ENCODE data around the gene PDP2.

Gene PDP2

DNA sequence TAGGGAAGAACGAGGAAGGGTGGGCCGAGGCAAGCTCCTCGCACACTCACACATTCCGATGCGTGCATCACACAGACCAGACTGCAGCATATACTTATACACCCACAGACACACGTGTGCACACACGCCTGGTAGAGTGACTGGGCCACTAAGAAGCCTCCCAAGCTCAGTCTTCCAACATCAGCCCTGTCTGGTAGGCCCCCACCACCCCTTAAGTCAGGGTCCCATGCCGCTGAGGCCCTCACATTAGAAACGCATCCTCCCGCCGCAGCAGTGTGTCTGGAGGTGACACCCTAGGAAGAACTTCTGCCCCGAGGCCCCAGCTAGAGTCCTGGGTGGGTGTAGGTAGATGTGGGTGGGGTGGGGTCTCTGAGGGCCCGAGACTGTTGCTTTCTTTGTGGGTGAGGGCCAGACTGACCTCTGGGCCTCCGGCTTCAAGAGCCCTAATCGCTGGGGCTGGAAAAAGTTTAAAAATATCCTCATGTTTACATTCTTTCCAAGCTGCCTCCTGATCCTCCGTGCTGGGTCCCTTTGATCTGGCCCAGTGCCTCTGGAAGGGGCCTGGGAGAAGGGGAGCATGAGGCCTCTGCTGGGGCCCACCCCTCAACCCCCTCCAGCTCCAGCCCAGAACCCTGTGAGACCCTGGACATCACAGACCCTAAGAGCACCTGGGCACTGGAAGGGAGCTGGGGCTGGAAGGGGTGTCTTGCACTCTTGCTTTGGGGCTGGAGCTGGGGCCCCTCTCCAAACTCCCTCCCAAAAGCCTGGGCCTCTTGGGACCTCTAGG is 24.7 kb downstream of the PDP2 start:
- no peak for DNase-seq

DNA sequence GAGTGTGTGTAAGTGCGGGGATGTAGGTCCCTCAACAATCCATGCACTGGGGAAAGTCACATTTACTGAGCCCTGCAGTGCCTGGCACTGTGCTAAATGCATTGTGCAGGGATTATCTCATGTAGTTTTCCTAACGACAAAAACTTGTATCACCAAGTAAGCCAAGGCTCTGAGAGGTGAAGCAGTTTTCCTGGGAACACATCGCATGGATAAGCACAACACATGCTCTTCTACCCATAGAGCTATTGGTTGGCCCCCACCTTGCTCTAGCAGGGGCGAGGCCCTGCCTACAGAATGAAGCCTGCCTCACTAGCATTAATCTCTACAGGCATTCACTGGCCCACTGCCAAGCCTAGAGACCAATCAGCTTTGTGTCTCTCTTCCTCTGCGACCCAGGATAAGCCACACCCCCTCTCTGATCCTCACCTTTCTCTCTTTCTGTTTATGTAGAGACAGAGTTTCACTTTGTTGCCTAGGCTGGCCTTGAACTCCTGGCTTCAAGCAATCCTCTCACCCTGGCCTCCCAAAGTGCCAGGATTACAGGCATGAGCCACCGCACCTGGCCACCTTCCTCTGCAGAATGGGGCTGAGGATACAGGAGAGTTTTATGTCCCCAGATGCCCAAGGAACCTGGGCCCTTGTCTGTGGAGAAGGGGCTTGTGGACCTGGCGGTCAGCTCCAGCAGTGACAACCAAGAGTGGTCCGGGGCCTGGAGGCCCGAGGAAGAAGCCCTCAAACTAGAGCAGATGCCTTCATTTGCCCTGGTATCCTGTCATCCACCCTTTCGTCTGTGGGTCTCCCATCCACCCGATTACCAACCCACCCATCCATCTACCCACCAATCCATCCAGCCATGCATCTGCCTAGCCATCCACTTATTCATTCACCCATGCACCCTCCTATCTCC is 25.6 kb downstream of the PDP2 start:
- no peak for DNase-seq

DNA sequence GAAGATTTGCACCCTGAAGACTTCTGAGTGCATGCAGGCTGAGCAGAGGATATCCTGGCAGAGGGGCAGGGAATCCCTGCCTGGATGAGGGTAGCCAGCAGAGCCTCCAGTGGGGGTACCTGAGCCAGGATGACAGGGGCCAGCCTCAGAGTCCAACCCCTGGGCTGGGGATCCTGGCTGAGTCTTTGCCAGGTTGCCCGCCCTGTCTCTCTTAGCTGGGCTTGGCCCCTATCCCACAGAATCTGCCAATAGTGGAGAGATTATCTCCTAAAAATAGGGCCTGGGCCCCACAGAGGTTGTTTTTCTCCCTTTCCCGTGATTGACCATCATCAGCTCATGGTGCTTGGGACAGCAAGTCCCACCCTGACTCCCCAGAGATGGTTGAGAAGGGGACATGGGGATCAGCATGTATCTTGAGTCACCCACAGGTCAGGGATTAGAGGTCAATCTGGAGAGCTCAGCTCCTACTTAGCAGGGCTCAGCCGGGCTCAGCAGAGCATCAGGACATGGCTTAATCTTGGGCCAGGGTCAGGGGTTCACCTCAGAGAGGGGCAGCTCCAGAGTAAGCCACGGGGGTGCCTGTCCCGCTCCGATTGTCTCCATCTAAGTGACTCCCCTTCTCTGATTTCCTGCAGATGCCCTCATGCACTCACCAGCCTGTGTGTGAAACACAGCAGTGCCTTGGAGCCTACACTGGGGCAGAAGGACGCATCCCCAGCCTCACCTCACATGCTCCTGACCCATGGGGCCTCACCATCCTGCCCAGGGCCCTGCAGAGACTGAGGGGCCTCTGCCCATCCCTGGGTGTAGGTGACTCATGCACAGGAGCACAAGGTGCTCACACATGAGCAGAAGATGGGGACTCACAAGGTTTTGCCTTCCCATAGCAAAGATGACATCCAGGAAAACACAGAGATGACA is 26.9 kb downstream of the PDP2 start:
- DNase-seq = no peak

DNA sequence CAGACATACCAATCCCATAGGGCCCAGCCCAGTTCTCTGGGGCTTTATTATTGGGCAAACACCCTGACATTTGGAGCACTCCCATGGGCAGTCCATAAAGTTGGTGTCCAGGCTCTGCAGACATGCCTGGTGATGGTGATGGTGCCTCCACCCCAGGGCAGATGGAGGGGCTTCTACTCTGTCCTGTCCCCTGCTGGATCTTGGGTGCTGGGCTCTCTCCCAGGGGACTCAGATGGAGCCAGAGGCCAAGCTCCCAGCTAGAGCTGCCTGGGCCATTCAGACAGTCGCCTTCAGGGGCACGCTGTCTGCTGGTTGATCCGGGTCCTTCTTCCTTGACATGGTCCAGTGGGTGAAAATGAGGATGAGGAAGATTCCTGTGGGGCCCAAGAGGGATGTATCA is 27.8 kb downstream of the PDP2 start:
- DNase-seq = no peak

DNA sequence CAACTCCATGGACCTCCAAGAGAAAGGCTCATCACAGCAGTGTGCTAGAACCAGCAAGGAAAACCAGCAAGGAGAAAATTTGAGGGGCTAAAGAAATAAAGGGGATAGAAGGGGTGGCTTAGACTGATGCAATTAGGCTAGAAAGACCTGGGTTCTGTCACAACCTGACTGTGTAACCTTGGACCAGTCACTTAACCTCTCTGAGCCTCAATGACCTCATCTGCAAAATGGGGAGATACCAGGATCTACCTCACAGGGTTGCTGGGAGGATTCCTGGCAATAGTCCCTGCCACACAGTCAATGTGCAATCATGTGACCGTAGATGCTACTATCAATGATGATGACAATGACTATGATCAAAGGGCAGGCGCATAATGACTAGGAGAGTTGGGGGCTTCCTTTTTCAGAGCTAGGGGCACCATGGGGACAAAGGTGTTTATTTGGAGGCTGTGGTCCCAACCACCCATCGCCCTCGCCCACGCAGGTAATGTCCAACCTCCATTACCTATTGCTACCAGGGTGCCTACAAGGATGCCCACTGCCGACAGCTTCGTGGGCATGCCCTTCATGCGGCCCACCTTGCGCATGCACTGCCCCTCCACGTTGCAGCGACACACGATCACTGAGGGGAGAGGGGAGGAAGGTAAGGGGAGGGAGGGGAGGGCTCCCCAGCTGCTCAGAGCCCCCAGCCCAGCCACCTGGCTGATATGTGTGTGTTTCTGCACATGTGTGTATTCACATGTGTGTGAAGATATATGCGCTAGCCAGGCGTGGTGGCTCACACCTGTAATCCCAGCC is 28.6 kb downstream of the PDP2 start:
- no peak for DNase-seq

DNA sequence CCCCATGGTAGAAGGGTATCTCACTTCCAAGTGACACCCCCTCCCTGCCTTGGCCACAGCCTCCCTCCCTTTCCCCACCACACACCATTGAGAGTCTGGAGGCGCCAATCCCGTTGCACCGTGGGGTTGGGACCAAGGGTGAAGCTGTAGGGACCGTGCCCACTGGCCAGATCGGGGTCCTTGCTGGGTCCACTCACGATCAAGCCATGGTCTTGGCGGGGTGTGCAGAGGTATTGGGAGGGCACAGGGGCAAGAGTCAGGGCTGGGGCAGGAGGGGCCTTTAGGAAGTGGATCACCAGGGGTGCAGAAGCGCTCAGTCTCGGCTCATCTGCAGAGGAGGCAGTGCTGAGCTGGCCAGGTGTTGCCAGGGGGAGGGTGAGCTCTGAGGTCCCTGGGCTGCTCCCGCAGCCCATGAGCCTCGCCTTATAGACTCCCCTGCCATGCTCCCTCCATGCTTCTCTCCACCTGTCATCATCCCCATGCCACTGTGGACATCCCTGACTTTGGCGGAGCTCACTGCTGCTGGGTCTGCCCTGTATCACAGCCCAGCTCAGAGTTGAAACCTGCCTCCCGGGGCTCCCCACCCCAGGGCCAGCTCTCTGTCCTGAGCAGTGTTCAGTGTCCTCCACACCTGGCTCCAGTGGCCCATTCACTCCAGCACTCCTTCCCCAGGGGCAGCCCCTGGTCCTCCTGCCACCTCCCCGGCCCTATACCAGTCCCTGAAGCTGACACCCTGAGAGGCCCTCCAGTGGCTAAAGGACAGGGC is 30.0 kb downstream of the PDP2 start:
- no peak for DNase-seq

DNA sequence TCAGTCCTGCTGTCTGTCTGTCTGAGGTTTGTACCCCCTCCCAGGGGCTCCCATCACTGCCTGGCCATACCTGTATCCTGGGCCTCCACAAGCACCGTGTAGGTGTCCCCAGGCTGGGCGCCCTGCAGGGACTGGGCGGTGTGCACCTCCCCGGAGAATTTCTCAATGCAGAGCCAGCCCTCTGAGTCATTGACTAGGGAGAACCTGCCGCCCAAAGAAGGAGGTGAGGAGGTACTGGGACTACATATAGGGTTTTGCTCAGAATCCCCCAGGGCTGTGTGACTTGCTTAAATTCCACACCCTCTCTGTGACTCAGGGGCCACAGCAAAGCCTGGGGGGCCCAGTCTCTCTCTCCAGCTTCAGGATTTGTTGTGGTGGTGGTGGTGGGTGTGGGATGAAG is 30.8 kb downstream of the PDP2 start:
- DNase-seq = no peak

DNA sequence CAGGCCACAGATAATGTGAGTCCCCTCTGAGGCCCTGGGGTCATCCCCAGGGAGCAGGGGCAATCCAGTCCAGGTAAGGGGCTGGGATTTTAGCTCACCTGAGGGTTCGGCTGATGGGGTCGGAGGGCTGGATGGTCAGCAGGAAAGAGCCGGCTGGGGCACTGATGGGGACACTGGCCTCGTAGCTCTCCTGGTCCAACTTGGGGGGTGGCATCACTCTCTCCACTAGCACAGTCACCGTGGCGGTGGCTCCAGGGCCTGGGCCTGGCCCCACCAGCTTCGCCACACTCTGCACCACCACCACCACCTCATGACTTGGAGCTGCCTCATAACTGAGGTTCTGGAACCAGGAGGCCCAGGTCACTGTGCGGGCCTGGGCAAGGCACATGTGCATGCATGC is 31.5 kb downstream of the PDP2 start:
- DNase-seq = no peak

DNA sequence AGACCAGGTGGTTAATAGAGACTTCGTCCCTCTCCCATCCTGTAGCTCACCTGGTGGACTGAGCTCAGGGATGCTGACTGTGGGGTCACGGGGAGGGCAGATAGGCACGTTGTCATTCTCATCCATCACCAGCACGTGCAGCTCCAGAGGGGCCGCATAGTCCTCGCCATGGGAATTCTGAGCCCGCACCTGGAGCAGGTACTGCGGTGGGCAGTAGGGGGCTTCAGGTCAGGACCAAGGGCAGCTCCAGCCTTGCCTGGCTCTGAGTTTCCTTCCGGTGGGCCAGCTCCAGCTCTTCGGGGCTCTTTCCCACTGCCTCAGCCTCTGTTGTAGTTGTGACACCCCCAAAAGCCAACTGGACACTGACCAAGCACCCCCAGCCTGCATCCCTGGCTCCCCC is 32.8 kb downstream of the PDP2 start:
- no peak for DNase-seq

DNA sequence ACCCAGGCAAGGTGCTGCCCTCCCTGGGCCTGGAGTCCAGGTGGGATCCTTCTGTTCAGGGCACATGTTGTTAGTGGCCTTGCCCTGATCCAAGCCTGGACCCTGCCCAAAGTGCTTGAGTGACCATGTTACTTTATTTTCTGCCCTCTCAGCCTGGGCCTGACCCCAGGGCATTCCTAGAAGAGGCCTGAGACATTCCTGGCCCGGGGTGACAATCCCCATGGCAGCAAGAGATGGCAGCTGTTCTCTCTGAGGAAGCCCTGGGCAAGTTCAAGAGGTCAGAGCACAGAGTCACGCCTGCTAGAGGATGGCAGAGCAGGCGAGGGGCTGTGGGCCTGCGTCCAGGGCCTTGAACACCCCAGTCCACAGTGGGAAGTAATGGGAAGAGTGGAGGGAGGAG is 33.4 kb downstream of the PDP2 start:
- DNase-seq = no peak

DNA sequence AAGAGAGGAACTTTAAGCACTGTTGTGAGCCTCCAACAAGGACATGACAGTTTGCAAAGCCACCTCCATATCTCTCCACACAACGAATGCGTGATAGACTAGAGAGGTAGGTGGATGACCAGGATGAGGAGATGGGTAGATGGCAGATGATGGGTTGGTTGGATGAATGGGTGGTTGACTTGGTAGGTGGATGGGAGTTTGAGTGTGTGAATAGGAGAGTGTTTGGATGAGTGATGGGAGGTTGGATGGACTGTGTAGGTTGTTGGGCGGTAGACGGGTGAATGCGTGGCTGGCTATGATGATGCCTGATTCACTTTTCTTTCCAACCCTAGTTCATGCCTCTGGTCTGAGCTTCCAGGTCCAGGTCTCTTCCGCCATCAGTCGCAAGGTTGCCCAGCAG is 34.2 kb downstream of the PDP2 start:
- no peak for DNase-seq

DNA sequence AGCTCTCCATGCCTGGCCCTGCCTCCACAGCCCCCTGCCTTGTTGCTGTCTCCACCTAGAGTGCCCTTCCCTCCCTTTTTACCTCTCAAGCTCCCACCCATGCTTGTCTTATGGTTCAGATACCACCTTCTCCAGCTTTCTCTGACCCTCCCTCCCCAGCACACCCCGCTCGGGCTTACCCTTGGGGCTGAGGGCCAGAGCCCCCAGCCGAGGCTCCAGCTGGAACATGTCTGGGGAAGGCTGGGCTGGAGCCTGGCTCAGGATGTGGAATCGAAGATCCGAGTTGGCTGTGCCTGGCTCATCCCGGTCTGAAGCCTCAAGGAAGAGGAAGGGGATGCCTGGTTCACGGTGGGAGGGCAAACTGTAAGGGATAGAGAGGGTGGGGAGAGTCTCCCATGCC is 34.7 kb downstream of the PDP2 start:
- DNase-seq = no peak

DNA sequence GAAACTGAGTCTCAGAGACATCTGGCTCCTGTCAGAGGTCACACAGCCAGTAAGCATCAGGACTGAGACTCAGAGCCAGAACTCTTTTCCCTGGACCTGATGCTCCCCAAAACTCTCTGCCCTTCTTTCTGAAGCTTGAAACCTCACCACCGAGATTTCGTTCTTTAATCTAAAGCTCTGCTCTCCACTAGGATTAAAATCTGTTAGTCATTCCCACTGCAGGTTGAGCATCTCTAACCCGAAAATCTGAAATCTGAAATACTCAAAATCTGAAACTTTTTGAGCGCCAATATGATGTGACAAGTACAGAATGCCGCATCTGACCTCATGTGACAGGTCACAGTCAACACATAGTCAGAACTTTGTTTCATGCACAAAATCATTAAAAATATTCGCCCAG is 36.2 kb downstream of the PDP2 start:
- no peak for DNase-seq

DNA sequence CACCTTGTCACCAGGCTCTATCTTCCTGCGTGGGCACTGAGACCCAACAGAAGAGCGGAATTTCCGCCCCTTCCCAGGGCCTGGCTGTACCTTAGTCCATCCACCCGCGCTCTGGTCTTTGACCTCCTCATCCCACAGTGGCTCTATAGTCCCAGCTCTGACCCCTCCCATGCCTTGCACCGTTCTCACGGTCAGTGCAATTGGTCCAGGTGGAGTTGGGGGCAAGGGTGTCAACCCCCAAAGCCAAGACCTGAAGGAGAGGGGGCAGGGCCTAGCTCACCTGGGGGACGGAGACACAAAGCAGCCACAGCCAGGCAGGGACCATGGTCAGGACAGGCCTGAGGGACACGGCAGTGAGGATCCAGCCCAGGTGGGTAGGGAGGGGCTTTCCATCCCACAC is 37.4 kb downstream of the PDP2 start:
- DNase-seq = no peak

DNA sequence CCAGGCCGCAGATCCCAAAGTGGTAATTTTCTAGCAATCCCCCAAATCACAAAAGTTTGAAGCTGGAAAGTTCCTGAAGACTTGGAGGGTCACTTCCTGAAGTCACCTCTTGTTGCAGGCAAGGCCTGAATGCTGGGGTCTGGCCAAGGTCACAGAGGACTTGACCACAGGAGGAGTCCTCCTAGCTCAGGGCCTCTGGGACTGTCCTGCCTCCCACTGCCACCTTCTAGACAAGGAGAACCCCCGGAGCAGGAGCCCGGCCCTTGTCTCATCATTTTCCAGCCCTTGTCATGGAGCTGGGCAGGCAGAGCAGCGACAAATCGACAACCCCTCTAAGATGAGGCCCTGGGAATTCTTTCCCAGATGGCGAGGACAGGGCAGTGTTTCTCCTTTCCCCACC is 38.0 kb downstream of the PDP2 start:
- DNase-seq = no peak

DNA sequence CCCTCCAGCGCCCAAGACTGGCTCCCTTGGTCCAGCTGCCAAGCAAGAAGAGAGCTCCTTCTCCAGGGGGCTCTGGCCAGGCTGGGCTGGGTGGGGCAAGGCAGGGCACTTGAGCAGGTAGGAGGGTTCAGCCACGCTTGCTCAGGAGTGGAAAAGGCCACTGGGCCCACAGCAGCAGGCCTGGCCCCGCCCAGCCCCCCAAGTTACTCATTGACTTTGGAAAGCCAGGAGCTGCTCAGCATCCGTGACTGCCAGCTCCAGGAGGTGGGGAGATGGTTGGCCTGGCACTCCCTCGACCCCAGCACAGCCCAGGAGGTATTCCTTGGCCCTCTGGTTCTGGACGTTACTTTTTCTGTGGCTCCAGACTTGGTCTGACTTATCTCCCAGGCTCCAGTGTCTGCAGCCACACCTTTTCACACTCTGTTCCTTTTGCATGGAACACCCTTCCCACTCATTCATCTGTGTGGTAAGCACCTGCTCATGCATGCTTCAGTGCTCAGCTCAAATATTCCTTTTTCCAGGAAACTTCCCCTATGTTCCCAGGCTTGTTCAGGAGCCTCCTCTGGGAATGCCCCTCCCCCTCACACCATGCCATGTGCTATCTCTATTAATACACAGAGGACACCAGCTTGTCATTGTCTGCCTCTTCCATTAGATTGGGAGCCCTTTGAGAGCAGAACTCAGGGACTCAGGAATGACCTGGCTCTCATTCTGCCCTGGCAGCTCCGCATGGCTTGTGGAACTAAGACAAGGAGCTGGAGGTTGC is 38.7 kb downstream of the PDP2 start, which contains the start of gene CDH16:
CDH16 (minus strand) TSS at position 83 of the 766 bp plus-strand sequence. CDS start 820 bp downstream, outside the sequence.
- no peak for DNase-seq

DNA sequence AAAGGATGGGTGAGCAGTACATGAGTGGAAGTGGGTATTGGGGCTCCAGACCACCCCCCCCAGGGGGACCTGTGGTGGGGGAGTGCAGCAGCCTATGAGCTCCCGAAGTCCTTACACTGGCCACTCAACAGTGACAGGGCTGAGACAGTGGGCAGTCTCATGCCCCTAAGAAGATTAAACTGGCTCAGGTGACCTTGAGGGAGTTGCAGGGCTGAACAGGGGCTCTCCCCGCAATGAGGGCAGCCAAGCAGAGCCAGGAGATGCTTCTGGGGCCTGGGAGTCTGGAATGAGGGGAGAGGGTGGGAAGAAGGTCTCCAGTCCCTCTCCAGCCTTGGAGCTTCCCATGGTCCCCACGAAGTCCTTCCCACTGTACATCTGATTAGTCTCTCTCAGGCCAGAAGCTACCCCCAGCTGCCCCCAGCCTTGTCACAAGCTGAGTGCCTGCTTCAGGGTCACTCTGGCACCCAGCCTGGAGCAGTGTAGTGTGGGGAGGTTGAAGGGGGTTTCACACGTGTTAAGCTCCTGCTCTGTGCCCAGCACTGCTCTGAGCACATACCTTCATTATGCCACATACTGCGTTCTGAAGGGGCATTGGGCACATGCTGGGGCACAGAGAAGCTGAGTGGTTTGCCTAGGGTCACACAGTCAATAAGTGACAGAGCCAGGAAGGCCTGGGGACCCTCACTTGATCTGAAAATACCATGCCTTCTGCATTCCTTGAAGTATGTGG is 39.4 kb downstream of the PDP2 start:
- DNase-seq = no peak

DNA sequence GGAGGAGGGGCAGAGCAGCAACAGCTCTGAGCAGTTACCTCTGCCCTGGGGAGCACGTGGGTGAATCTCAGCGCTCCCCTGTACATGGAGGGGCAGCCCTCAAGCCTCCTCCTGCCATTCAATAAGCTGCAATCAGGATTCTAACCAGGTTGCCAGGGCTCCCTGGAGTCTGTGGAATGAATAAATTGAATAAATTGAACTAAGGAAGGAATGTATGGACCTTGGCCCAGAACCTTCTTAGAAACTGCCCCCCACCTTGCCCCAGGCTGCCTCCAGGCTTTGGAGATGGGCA is 39.9 kb downstream of the PDP2 start:
- no peak for DNase-seq

DNA sequence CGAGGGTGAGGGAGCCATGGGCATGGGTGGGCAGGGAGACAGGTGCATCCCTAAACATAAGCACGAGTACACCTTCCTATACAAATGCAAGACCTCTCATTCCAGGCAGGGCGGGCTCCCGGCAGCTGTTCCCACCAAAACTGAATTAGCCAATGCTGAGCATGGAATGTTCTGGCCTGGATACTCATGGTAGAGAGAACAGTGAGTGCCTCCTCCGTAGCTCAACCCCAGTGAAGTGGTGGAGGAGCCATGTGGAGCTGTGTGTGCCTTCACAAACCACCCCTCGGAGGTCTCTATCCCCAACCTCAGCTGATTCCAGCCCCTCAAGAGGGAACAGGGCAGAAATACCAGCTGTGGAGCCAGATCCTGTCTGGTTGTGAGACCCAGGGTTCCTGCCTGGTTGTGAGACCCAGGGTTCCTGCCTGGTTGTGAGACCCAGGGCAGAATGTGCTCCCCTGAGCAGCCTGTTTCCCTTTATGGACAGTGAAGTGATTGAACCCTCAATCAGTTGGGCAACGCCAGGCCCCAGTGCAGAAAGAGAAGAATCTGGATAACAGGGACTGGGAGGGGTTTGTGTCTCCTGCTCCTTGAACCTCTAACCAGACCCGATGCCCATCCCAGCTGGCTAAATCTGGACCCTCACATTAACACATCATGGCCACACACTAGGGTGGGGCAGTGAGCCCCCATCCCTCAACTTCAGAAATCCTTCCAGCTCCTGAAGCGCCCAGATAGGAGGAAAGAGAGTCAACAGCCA is 40.8 kb downstream of the PDP2 start:
- DNase-seq = no peak
